Measurements from ENCODE around the gene GARIN5A.

The GARIN5A gene

GRCh38 chr19:50507376-50507775 is 30.7 kb upstream of the GARIN5A start:
- DNase-seq = no peak

GRCh38 chr19:50506700-50507099 is 30.1 kb upstream of the GARIN5A start:
- DNase-seq = no peak

- DNase-seq = no peak
Measured at GRCh38 chr19:50505856-50506611, 29.4 kb upstream of the GARIN5A start.

- DNase-seq = no peak
Measured at GRCh38 chr19:50501568-50502475, 25.2 kb upstream of the GARIN5A start.

GRCh38 chr19:50501186-50501567 is 24.5 kb upstream of the GARIN5A start:
- DNase-seq = no peak

- no peak for DNase-seq
Measured at GRCh38 chr19:50500753-50501151, 24.1 kb upstream of the GARIN5A start.

- no peak for DNase-seq
Measured at GRCh38 chr19:50500060-50500752, 23.6 kb upstream of the GARIN5A start.

- no peak for DNase-seq
Measured at GRCh38 chr19:50498219-50499056, 21.8 kb upstream of the GARIN5A start.

- DNase-seq = no peak
Measured at GRCh38 chr19:50497022-50497405, 20.4 kb upstream of the GARIN5A start.

GRCh38 chr19:50496189-50497021 is 19.8 kb upstream of the GARIN5A start:
- no peak for DNase-seq

GRCh38 chr19:50495020-50495531 is 18.4 kb upstream of the GARIN5A start:
- DNase-seq = no peak

- DNase-seq = no peak
Measured at GRCh38 chr19:50494186-50495019, 17.8 kb upstream of the GARIN5A start.

GRCh38 chr19:50493171-50493570 is 16.5 kb upstream of the GARIN5A start:
- DNase-seq = no peak

- DNase-seq = no peak
Measured at GRCh38 chr19:50492303-50493052, 15.8 kb upstream of the GARIN5A start.

- DNase-seq = no peak
Measured at GRCh38 chr19:50490991-50491472, 14.4 kb upstream of the GARIN5A start.

GRCh38 chr19:50490411-50490811 is 13.8 kb upstream of the GARIN5A start:
- DNase-seq = no peak

GRCh38 chr19:50489461-50490011 is 12.9 kb upstream of the GARIN5A start:
- no peak for DNase-seq

- DNase-seq = no peak
Measured at GRCh38 chr19:50488389-50489194, 11.9 kb upstream of the GARIN5A start.
